K562 (cell line): ENCODE data around the gene POU2F1. TPM values are rescaled to one million over a fixed set of nuclear protein-coding genes. Genes with fewer than 3 reads are reported as not detected.

Experiments
- ATAC-seq: fragments of 200-7000 bp; cut with Tn5 transposase; 3 replicates; pipeline ENCODE4 v1.9.1; 2020; ENCODE audit warnings: moderate library complexity
- BruUV-seq: library from RNA; stranded (reverse); fragments of 400-500 nt; replicated peaks from 2 replicates; lab custom pipeline; 2021; lab: Mats Ljungman, UMichigan
- CTCF ChIA-PET: fragments of 300-600 bp; formaldehyde crosslinking; extraction: SDS; loops from one replicate; lab custom pipeline; 2021; ENCODE audit warnings: low intra/inter-chr PET ratio; lab: Yijun Ruan, JAX
- POLR2A ChIA-PET: fragments of 300-600, 350-650 bp; sonication (Branson Sonifier 250); formaldehyde crosslinking; extraction: SDS; loops from one replicate; lab custom pipeline; 2021; ENCODE audit warnings: antibody characterized with exemption, inconsistent platforms; lab: Yijun Ruan, JAX
- DNase-seq, 4 experiments: peaks; one replicate each; pipeline versions ENCODE4 v3.0.0 to v3.0.0-alpha.2; 2011 to 2018; ENCODE audit warnings: low spot score in 3 of 4, mixed read lengths in 3 of 4; ENCODE audit errors: extremely low read depth in 1 of 4
- FAIRE-seq: peaks from 2 replicates; lab custom pipeline; 2011; peaks lifted over from hg19 to GRCh38; lab: Jason Lieb, UNC
- H2AFZ ChIP-seq: 2 replicates; pipeline ENCODE4 v1.6.0; 2011; ENCODE audit warnings: low read depth, low read length, control low read depth, inconsistent platforms
- H3K27ac ChIP-seq: fragments of 200-600 bp; 3 replicates; pipeline ENCODE4 v1.8.0; 2011; ENCODE audit warnings: low read depth, mild to moderate bottlenecking, control low read depth, inconsistent platforms, low read length, moderate library complexity, mixed read lengths; ENCODE audit errors: extremely low read depth
- H3K27me3 ChIP-seq, 2 experiments: fragments of 300-600 bp in 1 of 2; 2 replicates in 1 of 2; 3 replicates in 1 of 2; pipeline versions ENCODE4 v1.6.0 to v1.8.0; 2011; ENCODE audit warnings: inconsistent platforms in 2 of 2, low read length in 2 of 2, mild to moderate bottlenecking in 1 of 2, mixed read lengths in 1 of 2, moderate library complexity in 1 of 2; ENCODE audit not compliant: control insufficient read depth in 2 of 2, insufficient read depth in 2 of 2
- H3K36me3 ChIP-seq: fragments of 300-600 bp; 3 replicates; pipeline ENCODE4 v1.8.0; 2011; ENCODE audit warnings: mild to moderate bottlenecking, low read length, inconsistent platforms; ENCODE audit not compliant: control insufficient read depth, insufficient read depth
- H3K4me1 ChIP-seq, 2 experiments: fragments of 200-600 bp in 1 of 2; replicated peaks in 1 of 2; 2 replicates in 1 of 2; 3 replicates in 1 of 2; pipeline versions ENCODE4 v1.5.1 to v1.8.0; 2011; ENCODE audit warnings: inconsistent platforms in 2 of 2, low read length in 2 of 2, mild to moderate bottlenecking in 1 of 2, mixed read lengths in 1 of 2, moderate library complexity in 1 of 2; ENCODE audit not compliant: control insufficient read depth in 2 of 2, insufficient read depth in 2 of 2
- H3K4me2 ChIP-seq: 2 replicates; pipeline ENCODE4 v1.6.1; 2011; ENCODE audit warnings: low read length, control low read depth, inconsistent platforms, mixed read lengths; ENCODE audit not compliant: insufficient read depth
- H3K4me3 ChIP-seq: fragments of 200-600 bp; sonication (generic), shearing (Covaris generic); 2 replicates; pipeline ENCODE4 v1.5.1; 2016; ENCODE audit warnings: control low read depth, inconsistent platforms
- H3K79me2 ChIP-seq: fragments of 200-600 bp; 3 replicates; pipeline ENCODE4 v1.8.0; 2011; ENCODE audit warnings: low read length, inconsistent platforms; ENCODE audit not compliant: control insufficient read depth, insufficient read depth
- H3K9ac ChIP-seq, 2 experiments: 2 replicates each; pipeline versions ENCODE4 v1.6.0 to v1.6.1; 2011; ENCODE audit warnings: low read depth in 2 of 2, low read length in 2 of 2, control low read depth in 1 of 2, inconsistent platforms in 1 of 2, mild to moderate bottlenecking in 1 of 2, mixed read lengths in 1 of 2; ENCODE audit not compliant: insufficient read depth in 1 of 2
- H3K9me1 ChIP-seq: one replicate; pipeline ENCODE4 v1.6.0; 2011; ENCODE audit warnings: inconsistent platforms, mild to moderate bottlenecking, low read length, moderate library complexity; ENCODE audit not compliant: control insufficient read depth, insufficient read depth
- H3K9me3 ChIP-seq: replicated peaks from 2 replicates; pipeline ENCODE4 v1.5.1; 2011; ENCODE audit warnings: low read depth, low read length, inconsistent platforms; ENCODE audit not compliant: control insufficient read depth, insufficient read depth
- H4K20me1 ChIP-seq: replicated peaks from 2 replicates; pipeline ENCODE4 v1.6.1; 2011; ENCODE audit warnings: low read length, inconsistent platforms, mixed read lengths; ENCODE audit not compliant: control insufficient read depth, insufficient read depth
- ESRRB ChIP-seq: fragments of 250-450 bp; sonication (Bioruptor Pico); IDR thresholded peaks from 2 replicates; pipeline ENCODE4 v1.5.0; 2020; ENCODE audit warnings: mild to moderate bottlenecking, moderate library complexity, borderline replicate concordance
- ETV6 ChIP-seq, 3 experiments: fragments of 150-350 bp in 1 of 3; sonication (generic) in 1 of 3; formaldehyde crosslinking in 1 of 3; IDR thresholded peaks; 2 replicates each; pipeline versions ENCODE4 v1.6.1 to v1.8.0; 2014 to 2022; ENCODE audit warnings: borderline replicate concordance in 2 of 3, low read depth in 2 of 3, antibody characterized with exemption in 1 of 3, low read length in 1 of 3, mild to moderate bottlenecking in 1 of 3, missing genetic modification reagents in 1 of 3
- FOS ChIP-seq: IDR thresholded peaks from 3 replicates; pipeline ENCODE4 v1.6.1; 2011; ENCODE audit not compliant: insufficient read length; ENCODE audit errors: extremely low read depth
- KDM2B ChIP-seq: fragments of 250-450 bp; sonication (Bioruptor Pico); IDR thresholded peaks from 2 replicates; pipeline ENCODE4 v1.8.0; 2021; ENCODE audit warnings: mild to moderate bottlenecking, moderate library complexity
- KLF6 ChIP-seq: fragments of 250-450 bp; sonication (Bioruptor Pico); IDR thresholded peaks from 2 replicates; pipeline ENCODE4 v1.4.0; 2020; ENCODE audit warnings: mild to moderate bottlenecking, moderate library complexity, borderline replicate concordance
- MAFK ChIP-seq: IDR thresholded peaks from 2 replicates; pipeline ENCODE4 v1.6.1; 2011; ENCODE audit warnings: low read length, improper control_type of control experiment
- RBM22 ChIP-seq: fragments of 200-400 bp; formaldehyde crosslinking; IDR thresholded peaks from 2 replicates; pipeline ENCODE4 v1.6.1; 2018; ENCODE audit warnings: low read length, low read depth; ENCODE audit not compliant: poor library complexity, severe bottlenecking
- SMAD3 ChIP-seq: fragments of 450-650 bp; formaldehyde crosslinking; conservative IDR thresholded peaks from 2 replicates; pipeline ENCODE4 v1.4.0; 2020; ENCODE audit warnings: mild to moderate bottlenecking
- ZNF212 ChIP-seq: fragments of 450-650 bp; formaldehyde crosslinking; IDR thresholded peaks from 2 replicates; pipeline ENCODE4 v1.4.0; 2020; ENCODE audit warnings: mild to moderate bottlenecking
- ZNF282 ChIP-seq: sonication (generic); formaldehyde crosslinking; IDR thresholded peaks from 2 replicates; pipeline ENCODE4 v1.8.1; 2023; ENCODE audit warnings: missing genetic modification reagents
- WGBS: fragments of 100-300 bp; shearing (Covaris generic); methylation state at CpG from one replicate; pipeline ENCODE4 v1.1.6; 2016; ENCODE audit warnings: low coverage, mixed read lengths; ENCODE audit not compliant: insufficient coverage; ENCODE audit errors: missing lambda C conversion rate; 5-methylcytosine and 5-hydroxymethylcytosine counted together
- in situ Hi-C: fragments of 300-500 bp; cut with MboI; formaldehyde crosslinking; loops from 4 replicates; pipeline ENCODE4 v1.15.0; 2018; ENCODE audit warnings: inconsistent platforms, mixed read lengths
- intact Hi-C: fragments of 100-400 bp; cut with micrococcal nuclease; formaldehyde crosslinking; loops from 2 replicates; pipeline ENCODE4 v1.14.2; 2022
- polyA plus RNA-seq, 8 experiments: library from polyadenylated mRNA; depleted of rRNA in 4 of 8; stranded (reverse) in 5 of 8; unstranded in 3 of 8; fragments of >200 nt; fragmentation: Nextera tagmentation in 2 of 8; fragmentation: Illumina TruSeq in 1 of 8; extraction: Ambion mirVana in 2 of 8; extraction: Trizol in 1 of 8; gene quantifications; 2 replicates each; pipeline versions ENCODE4 v1.2.1 to v1.2.3, GENCODE V29; 2011 to 2014; ENCODE audit warnings: inconsistent platforms in 1 of 8, missing spikeins in 1 of 8
- total RNA-seq, 7 experiments: library from RNA; depleted of rRNA in 6 of 7; stranded (reverse); fragments of >200 nt in 6 of 7; fragmentation: Illumina TruSeq in 2 of 7; extraction: Trizol in 2 of 7; gene quantifications; 2 replicates each; pipeline versions ENCODE4 v1.2.1 to v1.2.3, GENCODE V29; 2011 to 2021; ENCODE audit warnings: low replicate concordance in 1 of 7
- TF ChIP-seq, protein P1 (sequence below): sonication (generic); formaldehyde crosslinking; IDR thresholded peaks from 2 replicates; pipeline ENCODE4 v1.8.0; 2022; ENCODE audit warnings: mild to moderate bottlenecking, missing genetic modification reagents
- TF ChIP-seq, protein P2 (sequence below), 2 experiments: fragments of 250-450 bp in 1 of 2; fragments of 450-650 bp in 1 of 2; sonication (Bioruptor Pico) in 1 of 2; IDR thresholded peaks; 2 replicates each; pipeline versions ENCODE4 v1.6.1 to v1.8.0; 2016 to 2021; ENCODE audit warnings: mild to moderate bottlenecking in 2 of 2, moderate library complexity in 2 of 2, missing compliant biosample characterization in 1 of 2, missing genetic modification characterization in 1 of 2
- TF ChIP-seq, protein P3 (sequence below): fragments of 150-350 bp; conservative IDR thresholded peaks from 2 replicates; pipeline ENCODE4 v1.6.1; 2014; ENCODE audit warnings: low read length
- TF ChIP-seq, protein P4 (sequence below): fragments of 250-450 bp; sonication (Bioruptor Pico); IDR thresholded peaks from 2 replicates; pipeline ENCODE4 v1.9.0; 2021; ENCODE audit warnings: mild to moderate bottlenecking, inconsistent platforms

POU2F1 gene
- total and polyA plus RNA-seq, 9 of the 15 experiments (the other 6 are each of a cell fraction or from before 2014, with no cell fraction given), result 2.6 to 22.3 (median 8.8) TPM

DNA sequence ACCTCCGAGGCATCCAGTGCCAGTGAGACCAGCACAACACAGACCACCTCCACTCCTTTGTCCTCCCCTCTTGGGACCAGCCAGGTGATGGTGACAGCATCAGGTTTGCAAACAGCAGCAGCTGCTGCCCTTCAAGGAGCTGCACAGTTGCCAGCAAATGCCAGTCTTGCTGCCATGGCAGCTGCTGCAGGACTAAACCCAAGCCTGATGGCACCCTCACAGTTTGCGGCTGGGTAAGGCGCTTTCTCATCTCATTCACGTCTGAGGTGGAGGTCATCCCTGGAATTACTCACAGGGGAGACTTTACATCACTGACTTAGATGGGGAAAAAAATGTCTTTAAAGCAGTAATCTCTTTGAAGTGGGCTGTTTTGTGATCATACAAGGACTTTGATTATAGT is 191.4 kb downstream of the POU2F1 start:
- TF ChIP-seq FOS, result no peak
- TF ChIP-seq ETV6 (IDR thresholded peaks at IDR 0.05; ENCODE audit: borderline replicate concordance in 1 of 2, low read depth in 2 of 2, low read length in 1 of 2), result no peak
- TF ChIP-seq ETV6 (CRISPR knock-in tag; IDR thresholded peaks at IDR 0.05; ENCODE audit: borderline replicate concordance), result no peak
- TF ChIP-seq, protein P1, sequence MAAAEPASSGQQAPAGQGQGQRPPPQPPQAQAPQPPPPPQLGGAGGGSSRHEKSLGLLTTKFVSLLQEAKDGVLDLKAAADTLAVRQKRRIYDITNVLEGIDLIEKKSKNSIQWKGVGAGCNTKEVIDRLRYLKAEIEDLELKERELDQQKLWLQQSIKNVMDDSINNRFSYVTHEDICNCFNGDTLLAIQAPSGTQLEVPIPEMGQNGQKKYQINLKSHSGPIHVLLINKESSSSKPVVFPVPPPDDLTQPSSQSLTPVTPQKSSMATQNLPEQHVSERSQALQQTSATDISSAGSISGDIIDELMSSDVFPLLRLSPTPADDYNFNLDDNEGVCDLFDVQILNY (CRISPR knock-in tag), result no peak
- TF ChIP-seq, protein P2, sequence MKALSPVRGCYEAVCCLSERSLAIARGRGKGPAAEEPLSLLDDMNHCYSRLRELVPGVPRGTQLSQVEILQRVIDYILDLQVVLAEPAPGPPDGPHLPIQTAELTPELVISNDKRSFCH (CRISPR knock-in tag; IDR thresholded peaks at IDR 0.05), result no peak
- TF ChIP-seq, protein P2 (tag; IDR thresholded peaks at IDR 0.05), result no peak
- no peak for TF ChIP-seq ZNF212 (CRISPR knock-in tag)
- TF ChIP-seq, protein P3, sequence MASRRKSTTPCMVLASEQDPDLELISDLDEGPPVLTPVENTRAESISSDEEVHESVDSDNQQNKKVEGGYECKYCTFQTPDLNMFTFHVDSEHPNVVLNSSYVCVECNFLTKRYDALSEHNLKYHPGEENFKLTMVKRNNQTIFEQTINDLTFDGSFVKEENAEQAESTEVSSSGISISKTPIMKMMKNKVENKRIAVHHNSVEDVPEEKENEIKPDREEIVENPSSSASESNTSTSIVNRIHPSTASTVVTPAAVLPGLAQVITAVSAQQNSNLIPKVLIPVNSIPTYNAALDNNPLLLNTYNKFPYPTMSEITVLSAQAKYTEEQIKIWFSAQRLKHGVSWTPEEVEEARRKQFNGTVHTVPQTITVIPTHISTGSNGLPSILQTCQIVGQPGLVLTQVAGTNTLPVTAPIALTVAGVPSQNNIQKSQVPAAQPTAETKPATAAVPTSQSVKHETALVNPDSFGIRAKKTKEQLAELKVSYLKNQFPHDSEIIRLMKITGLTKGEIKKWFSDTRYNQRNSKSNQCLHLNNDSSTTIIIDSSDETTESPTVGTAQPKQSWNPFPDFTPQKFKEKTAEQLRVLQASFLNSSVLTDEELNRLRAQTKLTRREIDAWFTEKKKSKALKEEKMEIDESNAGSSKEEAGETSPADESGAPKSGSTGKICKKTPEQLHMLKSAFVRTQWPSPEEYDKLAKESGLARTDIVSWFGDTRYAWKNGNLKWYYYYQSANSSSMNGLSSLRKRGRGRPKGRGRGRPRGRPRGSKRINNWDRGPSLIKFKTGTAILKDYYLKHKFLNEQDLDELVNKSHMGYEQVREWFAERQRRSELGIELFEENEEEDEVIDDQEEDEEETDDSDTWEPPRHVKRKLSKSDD, result no peak
- no peak for TF ChIP-seq ZNF282 (CRISPR knock-in tag)
- no peak for TF ChIP-seq KDM2B (CRISPR knock-in tag)
- no peak for TF ChIP-seq SMAD3 (CRISPR knock-in tag)
- no peak for TF ChIP-seq RBM22
- TF ChIP-seq, protein P4, sequence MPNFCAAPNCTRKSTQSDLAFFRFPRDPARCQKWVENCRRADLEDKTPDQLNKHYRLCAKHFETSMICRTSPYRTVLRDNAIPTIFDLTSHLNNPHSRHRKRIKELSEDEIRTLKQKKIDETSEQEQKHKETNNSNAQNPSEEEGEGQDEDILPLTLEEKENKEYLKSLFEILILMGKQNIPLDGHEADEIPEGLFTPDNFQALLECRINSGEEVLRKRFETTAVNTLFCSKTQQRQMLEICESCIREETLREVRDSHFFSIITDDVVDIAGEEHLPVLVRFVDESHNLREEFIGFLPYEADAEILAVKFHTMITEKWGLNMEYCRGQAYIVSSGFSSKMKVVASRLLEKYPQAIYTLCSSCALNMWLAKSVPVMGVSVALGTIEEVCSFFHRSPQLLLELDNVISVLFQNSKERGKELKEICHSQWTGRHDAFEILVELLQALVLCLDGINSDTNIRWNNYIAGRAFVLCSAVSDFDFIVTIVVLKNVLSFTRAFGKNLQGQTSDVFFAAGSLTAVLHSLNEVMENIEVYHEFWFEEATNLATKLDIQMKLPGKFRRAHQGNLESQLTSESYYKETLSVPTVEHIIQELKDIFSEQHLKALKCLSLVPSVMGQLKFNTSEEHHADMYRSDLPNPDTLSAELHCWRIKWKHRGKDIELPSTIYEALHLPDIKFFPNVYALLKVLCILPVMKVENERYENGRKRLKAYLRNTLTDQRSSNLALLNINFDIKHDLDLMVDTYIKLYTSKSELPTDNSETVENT (CRISPR knock-in tag), result no peak
- TF ChIP-seq ESRRB, result no peak
- TF ChIP-seq MAFK, result no peak
- TF ChIP-seq KLF6 (CRISPR knock-in tag), result no peak
- TF ChIP-seq, all 486 proteins: peak for 0
- BruUV-seq, result no TSS peak
- in situ Hi-C loops, result no loop called here
- Histone ChIP-seq H3K27ac (no peak overlapping the region), H3K36me3 (peaks cover 19% of the 10 kb centered on the region), H3K4me3 (no peak overlapping the region), H2AFZ (no peak overlapping the region), H3K9me1 (no peaks in the 10 kb centered on the region), H3K9me3 (no peaks in the 10 kb centered on the region), H3K27me3 (no peaks in the 10 kb centered on the region), H3K4me2 (no peak overlapping the region), H4K20me1 (no peaks in the 10 kb centered on the region), H3K4me1 (0 out of 5 replicates have a peak, but pooled peaks cover 0 to 2% of the 10 kb centered on the region in 2 experiments), H3K9ac (peak overlapping the region in 1 of 2 experiments; percentile 49; a peak in 1 of 4 replicates), H3K79me2 (no peaks in the 10 kb centered on the region)
- 69% methylated on average over 4 of the region's 4 CpGs for WGBS
- ChIA-PET POLR2A (interaction anchor here (0.6 to 1.2 kb wide), 4 partner anchors 9 to 468 kb away, joined by 3 to 4 read pairs (median 4); no protein-coding TSS in a partner anchor), CTCF (no interaction called here)
- FAIRE-seq (no peak), ATAC-seq (no peak), DNase-seq (no peak)
- intact Hi-C loops, result no loop called here
